Tibial artery (tissue), 4 donors: ENCODE results near the gene DLX5.

Source experiments
- DNase-seq, 2 donors: peaks; one replicate each; pipeline ENCODE4 v3.0.0-alpha.2; 2019
- H3K27ac ChIP-seq, 2 donors: fragments of 200-600 bp; sonication (generic) in 1 of 2; 1 replicate in 1 of 2; 2 replicates in 1 of 2; pipeline ENCODE4 v1.5.1; 2018 to 2019; ENCODE audit warnings: mild to moderate bottlenecking in 1 of 2
- H3K27me3 ChIP-seq, 2 donors: fragments of 200-600 bp; sonication (generic) in 1 of 2; one replicate each; pipeline versions ENCODE4 v1.5.1 to v1.6.0; 2016 to 2019
- H3K36me3 ChIP-seq, 3 donors: fragments of 200-600 bp; sonication (generic) in 2 of 3; one replicate each; pipeline ENCODE4 v1.5.1; 2016 to 2019; ENCODE audit warnings: mild to moderate bottlenecking in 2 of 3
- H3K4me1 ChIP-seq, 4 donors: fragments of 200-600 bp; sonication (generic) in 2 of 4; 1 replicate in 3 of 4; 2 replicates in 1 of 4; pipeline ENCODE4 v1.5.1; 2016 to 2019
- H3K4me3 ChIP-seq, 2 donors: fragments of 200-600 bp; sonication (generic) in 1 of 2; 1 replicate in 1 of 2; 2 replicates in 1 of 2; pipeline ENCODE4 v1.5.1; 2018 to 2019; ENCODE audit warnings: mild to moderate bottlenecking in 2 of 2
- H3K9me3 ChIP-seq, 3 donors: fragments of 200-600 bp; sonication (generic) in 1 of 3; one replicate each; pipeline ENCODE4 v1.5.1; 2016 to 2019
- CTCF ChIP-seq, 2 experiments: fragments of 200-600 bp in 1 of 2; fragments of 450-650 bp in 1 of 2; IDR thresholded peaks; one replicate each; pipeline ENCODE4 v1.5.1; 2017 to 2019; ENCODE audit warnings: antibody characterized with exemption in 2 of 2, mild to moderate bottlenecking in 1 of 2, moderate library complexity in 1 of 2
- intact Hi-C: fragments of 100-400 bp; cut with DNase I; formaldehyde crosslinking; loops from one replicate; pipeline ENCODE4 v1.15.0; 2023; ENCODE audit warnings: low total_unique reads

Gene DLX5

GRCh38 chr7:96985992-96986391 lies 38.6 kb downstream of the DLX5 start:
- Histone ChIP-seq H3K4me3 (no peak overlapping the region), H3K27ac (no peak overlapping the region), H3K27me3 (peaks cover 0 to 57% of the 10 kb centered on the region in 2 donors), H3K9me3 (no peaks in the 10 kb centered on the region), H3K4me1 (no peaks in the 10 kb centered on the region), H3K36me3 (no peaks in the 10 kb centered on the region)
- intact Hi-C loops: no loop called here
- no peak for DNase-seq
- no peak for TF ChIP-seq CTCF (IDR thresholded peaks at IDR 0.05)

- TF ChIP-seq CTCF (IDR thresholded peaks at IDR 0.05): no peak
- intact Hi-C loops: no loop called here
- H3K27me3 ChIP-seq: peaks cover 0 to 25% of the 10 kb centered on the region in 2 donors
Observed at GRCh38 chr7:96982586-96982985, 42.0 kb downstream of the DLX5 start.

GRCh38 chr7:96979551-96980276 lies 44.9 kb downstream of the DLX5 start:
- TF ChIP-seq CTCF (IDR thresholded peaks at IDR 0.05): no peak

More at GRCh38 chr7:96982586-96982985, 42.0 kb downstream of the DLX5 start:
- Histone ChIP-seq H3K36me3 (no peaks in the 10 kb centered on the region), H3K9me3 (no peaks in the 10 kb centered on the region), H3K27ac (no peak overlapping the region), H3K4me3 (no peak overlapping the region), H3K4me1 (no peaks in the 10 kb centered on the region)
- DNase-seq: no peak

GRCh38 chr7:96977445-96977844 lies 47.2 kb downstream of the DLX5 start:
- no peak for TF ChIP-seq CTCF (IDR thresholded peaks at IDR 0.05)
- intact Hi-C loops: no loop called here
- H3K4me3 ChIP-seq: no peak overlapping the region
- no peaks in the 10 kb centered on the region for H3K36me3 ChIP-seq
- DNase-seq: no peak
- H3K9me3 ChIP-seq: no peaks in the 10 kb centered on the region
- H3K4me1 ChIP-seq: peaks cover 0 to 24% (median 15%) of the 10 kb centered on the region in 4 donors
- no peak overlapping the region for H3K27ac ChIP-seq
- peaks cover 0 to 2% of the 10 kb centered on the region in 2 donors for H3K27me3 ChIP-seq

More at GRCh38 chr7:96979551-96980276, 44.9 kb downstream of the DLX5 start:
- no peak for DNase-seq
- Histone ChIP-seq H3K4me1 (peaks cover 0 to 4% (median 2%) of the 10 kb centered on the region in 4 donors), H3K36me3 (no peaks in the 10 kb centered on the region), H3K9me3 (no peaks in the 10 kb centered on the region), H3K27ac (no peak overlapping the region), H3K27me3 (peaks cover 0 to 9% of the 10 kb centered on the region in 2 donors), H3K4me3 (no peak overlapping the region)
- intact Hi-C loops: no loop called here

- Histone ChIP-seq H3K36me3 (no peaks in the 10 kb centered on the region), H3K4me1 (peaks cover 0 to 24% (median 15%) of the 10 kb centered on the region in 4 donors), H3K27me3 (no peaks in the 10 kb centered on the region), H3K4me3 (no peak overlapping the region), H3K9me3 (no peaks in the 10 kb centered on the region), H3K27ac (no peak overlapping the region)
- no peak for TF ChIP-seq CTCF (IDR thresholded peaks at IDR 0.05)
- intact Hi-C loops: no loop called here
- DNase-seq: no peak
Observed at GRCh38 chr7:96976106-96976505, 48.5 kb downstream of the DLX5 start.
